GM18511 (cell line): Measurements from ENCODE around the gene PHF20.
"Not testable (repeated sequence)": the region's sequence is repeated elsewhere in the genome, so short reads cannot be mapped to it uniquely, and the experiment has no call there.

ENCODE experiments used
- ATAC-seq: cut with Tn5 transposase; IDR thresholded peaks from one replicate; pipeline ENCODE4 v1.9.1; 2021; ENCODE audit warnings: mild to moderate bottlenecking, moderate library complexity; ENCODE audit not compliant: unreplicated experiment

PHF20 gene

GRCh38 chr20:35776513-35777101 lies 4.8 kb downstream of the PHF20 start:
- ATAC-seq = no peak

GRCh38 chr20:35783811-35784210 lies 12.0 kb downstream of the PHF20 start:
- not testable (repeated sequence) for ATAC-seq

GRCh38 chr20:35785541-35785940 lies 13.7 kb downstream of the PHF20 start:
- ATAC-seq = not testable (repeated sequence)

- ATAC-seq = no peak
Observed at GRCh38 chr20:35788796-35789195, 17.0 kb downstream of the PHF20 start.

- no peak for ATAC-seq
Observed at GRCh38 chr20:35791097-35791496, 19.3 kb downstream of the PHF20 start.

- ATAC-seq = no peak
Observed at GRCh38 chr20:35791821-35792220, 20.0 kb downstream of the PHF20 start.

- ATAC-seq = no peak
Observed at GRCh38 chr20:35792740-35793139, 20.9 kb downstream of the PHF20 start.

- ATAC-seq = no peak
Observed at GRCh38 chr20:35796571-35796970, 24.8 kb downstream of the PHF20 start.

- no peak for ATAC-seq
Observed at GRCh38 chr20:35801865-35802264, 30.1 kb downstream of the PHF20 start.

GRCh38 chr20:35806075-35806474 lies 34.3 kb downstream of the PHF20 start:
- ATAC-seq = no peak

- no peak for ATAC-seq
Observed at GRCh38 chr20:35807877-35808276, 36.1 kb downstream of the PHF20 start.

GRCh38 chr20:35820715-35821114 lies 48.9 kb downstream of the PHF20 start:
- no peak for ATAC-seq

GRCh38 chr20:35821807-35822242 lies 50.0 kb downstream of the PHF20 start:
- ATAC-seq = no peak

- ATAC-seq = no peak
Observed at GRCh38 chr20:35823147-35823546, 51.3 kb downstream of the PHF20 start.

- no peak for ATAC-seq
Observed at GRCh38 chr20:35823937-35824336, 52.1 kb downstream of the PHF20 start.

GRCh38 chr20:35826397-35826998 lies 54.7 kb downstream of the PHF20 start:
- ATAC-seq = no peak

GRCh38 chr20:35828434-35828833 lies 56.6 kb downstream of the PHF20 start:
- ATAC-seq = no peak

GRCh38 chr20:35828916-35829315 lies 57.1 kb downstream of the PHF20 start:
- ATAC-seq = no peak

- no peak for ATAC-seq
Observed at GRCh38 chr20:35830264-35830663, 58.4 kb downstream of the PHF20 start.

GRCh38 chr20:35831029-35831428 lies 59.2 kb downstream of the PHF20 start:
- no peak for ATAC-seq

GRCh38 chr20:35831971-35832370 lies 60.2 kb downstream of the PHF20 start:
- no peak for ATAC-seq

GRCh38 chr20:35833241-35833640 lies 61.4 kb downstream of the PHF20 start:
- ATAC-seq = no peak
